Measurements from ENCODE around the gene GNG12.

DNA sequence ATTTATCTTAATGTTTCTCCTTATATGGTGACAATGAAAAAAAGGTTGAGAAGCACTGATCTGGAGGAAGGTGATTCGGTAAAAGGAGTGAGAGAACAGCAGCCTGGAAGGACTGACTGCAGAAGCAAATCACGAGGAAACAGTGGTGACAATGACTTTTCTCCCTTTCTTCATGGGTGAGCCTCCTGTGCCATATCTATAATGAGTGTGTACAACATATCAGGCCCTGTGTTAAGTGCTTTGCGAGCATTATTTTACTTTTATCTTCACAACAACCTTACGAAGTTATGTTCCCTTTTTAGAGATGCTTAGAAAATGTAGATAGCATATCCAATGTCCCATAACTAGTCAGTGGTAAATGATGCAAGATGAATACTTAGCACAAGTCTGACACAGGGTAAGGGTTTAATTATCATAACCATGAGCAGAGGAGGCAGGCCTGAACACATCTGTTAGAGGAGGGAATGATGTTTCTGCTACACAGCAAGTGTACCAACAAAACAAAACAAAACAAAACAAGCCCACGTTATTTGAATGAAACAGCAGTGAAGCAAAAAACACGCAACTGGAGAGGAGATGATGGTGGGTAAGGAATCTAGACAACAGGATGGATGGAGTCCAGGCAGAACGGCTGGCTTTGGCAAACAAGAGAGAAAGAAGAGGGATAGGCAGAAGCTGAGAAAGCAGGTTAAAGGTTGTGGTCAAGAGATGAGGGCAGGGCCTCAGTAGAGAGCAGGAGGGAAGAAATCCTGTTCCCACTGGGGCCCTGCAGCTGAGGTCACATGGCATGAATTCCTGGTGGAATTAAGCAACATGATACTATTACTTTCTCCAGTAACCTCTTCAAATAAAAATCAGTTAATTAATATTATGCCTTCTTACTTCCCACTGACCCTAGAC lies 29.6 kb downstream of the GNG12 start:
- TF ChIP-seq GATA3 (IDR thresholded peaks at IDR 0.05; ENCODE audit: low read depth, low read length) (no peak), GATA2 (IDR thresholded peaks at IDR 0.05; ENCODE audit: low read depth, low read length) (no peak)

All from SH-SY5Y (cell line).